SKM-1 treated with dmso at 0.1 percent for 144 hours (cell line): ENCODE results near the gene PCARE.

Experiments
- DNase-seq: peaks from one replicate; lab custom pipeline; 2025; ENCODE audit not compliant: unreplicated experiment; lab: John Stamatoyannopoulos, UW

Gene PCARE

GRCh38 chr2:29039718-29040480 is 34.4 kb downstream of the PCARE start:
- DNase-seq, result no peak

- DNase-seq, result peak; percentile 45
Measured at GRCh38 chr2:29035016-29035745, 39.1 kb downstream of the PCARE start.

- no peak for DNase-seq
Measured at GRCh38 chr2:29033656-29034055, 40.7 kb downstream of the PCARE start.

- no peak for DNase-seq
Measured at GRCh38 chr2:29033172-29033571, 41.2 kb downstream of the PCARE start.

- no peak for DNase-seq
Measured at GRCh38 chr2:29032189-29032588, 42.1 kb downstream of the PCARE start.

GRCh38 chr2:29031046-29031445 is 43.3 kb downstream of the PCARE start:
- DNase-seq, result no peak

- no peak for DNase-seq
Measured at GRCh38 chr2:29025711-29026110, 48.6 kb downstream of the PCARE start.

GRCh38 chr2:29024882-29025430 is 49.4 kb downstream of the PCARE start:
- DNase-seq, result no peak

- no peak for DNase-seq
Measured at GRCh38 chr2:29023188-29023587, 51.1 kb downstream of the PCARE start.

- no peak for DNase-seq
Measured at GRCh38 chr2:29022679-29023078, 51.6 kb downstream of the PCARE start.

GRCh38 chr2:29021886-29022285 is 52.4 kb downstream of the PCARE start:
- no peak for DNase-seq

GRCh38 chr2:29017716-29018435 is 56.4 kb downstream of the PCARE start:
- no peak for DNase-seq

- DNase-seq, result no peak
Measured at GRCh38 chr2:29016504-29016903, 57.8 kb downstream of the PCARE start.

- no peak for DNase-seq
Measured at GRCh38 chr2:29015701-29016470, 58.4 kb downstream of the PCARE start.

- peak; percentile 16 for DNase-seq
Measured at GRCh38 chr2:29014811-29015421, 59.4 kb downstream of the PCARE start.

GRCh38 chr2:29014331-29014730 is 60.0 kb downstream of the PCARE start:
- DNase-seq, result no peak

- DNase-seq, result no peak
Measured at GRCh38 chr2:29013057-29013780, 61.1 kb downstream of the PCARE start.

GRCh38 chr2:29012211-29012681 is 62.1 kb downstream of the PCARE start:
- DNase-seq, result peak; percentile 96
